ENCODE measurements around the gene DCPS.
A peak's percentile ranks its signal among the peaks of the same experiment; 100 is the strongest.

DCPS gene

DNA sequence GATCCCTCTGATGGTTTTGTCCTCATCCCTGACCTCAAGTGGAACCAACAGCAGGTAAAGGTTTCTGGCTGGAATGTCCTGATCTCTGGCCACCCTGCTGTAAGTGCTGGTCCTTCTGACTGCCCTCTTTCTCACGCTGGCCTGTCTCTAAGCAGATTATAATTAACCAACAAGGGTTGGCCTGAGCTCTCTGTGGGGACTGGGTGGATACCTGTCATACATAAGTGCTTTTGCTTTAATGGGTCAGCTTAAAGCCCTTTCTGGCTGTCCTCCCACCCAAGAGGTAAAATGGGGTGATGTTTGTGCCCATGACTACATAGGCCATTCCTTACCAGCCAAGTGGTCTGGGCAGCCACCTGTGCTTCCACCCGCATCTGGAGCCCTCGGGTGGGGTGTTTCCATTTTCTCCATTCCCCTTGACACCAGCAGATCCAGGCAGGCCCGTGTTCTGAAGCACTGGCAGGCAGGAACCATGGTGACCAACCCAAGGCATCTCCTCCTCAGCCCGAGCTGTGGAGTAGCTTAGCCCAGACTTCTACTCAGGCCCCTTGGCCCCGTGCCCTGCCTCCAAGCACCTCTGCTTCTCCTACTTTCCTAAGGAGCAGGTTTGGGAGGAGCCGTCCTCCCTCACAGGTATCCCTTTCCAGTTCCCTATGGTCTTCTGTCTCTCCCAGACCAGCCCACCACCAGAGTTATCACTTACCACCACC, 34.6 kb downstream of the DCPS start:
- TF ChIP-seq, protein P1, sequence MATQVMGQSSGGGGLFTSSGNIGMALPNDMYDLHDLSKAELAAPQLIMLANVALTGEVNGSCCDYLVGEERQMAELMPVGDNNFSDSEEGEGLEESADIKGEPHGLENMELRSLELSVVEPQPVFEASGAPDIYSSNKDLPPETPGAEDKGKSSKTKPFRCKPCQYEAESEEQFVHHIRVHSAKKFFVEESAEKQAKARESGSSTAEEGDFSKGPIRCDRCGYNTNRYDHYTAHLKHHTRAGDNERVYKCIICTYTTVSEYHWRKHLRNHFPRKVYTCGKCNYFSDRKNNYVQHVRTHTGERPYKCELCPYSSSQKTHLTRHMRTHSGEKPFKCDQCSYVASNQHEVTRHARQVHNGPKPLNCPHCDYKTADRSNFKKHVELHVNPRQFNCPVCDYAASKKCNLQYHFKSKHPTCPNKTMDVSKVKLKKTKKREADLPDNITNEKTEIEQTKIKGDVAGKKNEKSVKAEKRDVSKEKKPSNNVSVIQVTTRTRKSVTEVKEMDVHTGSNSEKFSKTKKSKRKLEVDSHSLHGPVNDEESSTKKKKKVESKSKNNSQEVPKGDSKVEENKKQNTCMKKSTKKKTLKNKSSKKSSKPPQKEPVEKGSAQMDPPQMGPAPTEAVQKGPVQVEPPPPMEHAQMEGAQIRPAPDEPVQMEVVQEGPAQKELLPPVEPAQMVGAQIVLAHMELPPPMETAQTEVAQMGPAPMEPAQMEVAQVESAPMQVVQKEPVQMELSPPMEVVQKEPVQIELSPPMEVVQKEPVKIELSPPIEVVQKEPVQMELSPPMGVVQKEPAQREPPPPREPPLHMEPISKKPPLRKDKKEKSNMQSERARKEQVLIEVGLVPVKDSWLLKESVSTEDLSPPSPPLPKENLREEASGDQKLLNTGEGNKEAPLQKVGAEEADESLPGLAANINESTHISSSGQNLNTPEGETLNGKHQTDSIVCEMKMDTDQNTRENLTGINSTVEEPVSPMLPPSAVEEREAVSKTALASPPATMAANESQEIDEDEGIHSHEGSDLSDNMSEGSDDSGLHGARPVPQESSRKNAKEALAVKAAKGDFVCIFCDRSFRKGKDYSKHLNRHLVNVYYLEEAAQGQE (IDR thresholded peaks at IDR 0.05; ENCODE audit: insufficient read depth in 1 of 2, low read depth in 2 of 2, low read length in 2 of 2): no peak
- TF ChIP-seq TAF1 (IDR thresholded peaks at IDR 0.05; ENCODE audit: borderline replicate concordance, insufficient read depth, low read length) (no peak), FOXP2 (optimal IDR thresholded peaks at IDR 0.05; ENCODE audit: borderline replicate concordance, extremely low read depth, extremely low read length, insufficient read depth) (no peak), POLR2AphosphoS5 (IDR thresholded peaks at IDR 0.05; ENCODE audit: low read depth, low read length) (no peak), SIN3A (IDR thresholded peaks at IDR 0.05; ENCODE audit: borderline replicate concordance, insufficient read depth, low read length) (no peak)

DNA sequence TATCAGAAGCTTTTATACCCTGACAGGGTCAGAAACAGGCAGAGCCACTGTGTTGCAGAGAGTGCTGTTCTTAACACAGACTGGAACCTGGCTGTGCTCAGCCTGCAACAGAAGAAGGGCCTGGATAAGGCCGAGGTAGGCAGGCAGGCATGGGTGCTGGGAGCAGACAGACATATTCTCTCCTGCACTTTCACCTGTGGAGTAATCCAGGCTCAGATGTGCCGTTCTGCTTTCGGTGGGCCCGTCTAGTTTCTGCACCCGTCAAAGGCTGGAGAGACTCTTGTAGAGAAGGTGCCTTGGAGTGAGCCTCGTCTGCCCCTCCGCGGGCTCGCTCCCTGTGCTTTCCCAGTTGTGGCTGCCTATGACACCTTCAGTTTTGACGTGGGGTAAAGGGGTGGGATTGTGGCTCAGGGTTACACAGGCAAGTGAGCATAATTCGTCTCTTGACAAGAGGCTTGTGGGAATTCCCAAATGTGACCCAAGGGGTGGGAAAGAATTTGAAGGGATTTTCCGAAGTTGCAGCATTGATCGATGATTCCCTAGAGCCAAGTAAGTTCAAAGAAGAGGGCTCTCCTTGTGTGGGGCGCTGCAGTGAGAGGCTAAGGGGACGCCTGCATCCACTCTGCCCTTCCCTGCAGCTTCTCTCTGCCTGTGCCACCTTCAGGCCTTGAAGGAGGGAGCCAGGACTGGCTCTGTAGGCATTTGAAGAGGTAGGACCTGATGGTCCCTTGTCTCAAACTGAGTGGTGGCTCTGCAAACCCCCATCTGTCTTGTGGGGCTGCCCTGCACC, 35.4 kb downstream of the DCPS start:
- TF ChIP-seq SIN3A (IDR thresholded peaks at IDR 0.05; ENCODE audit: borderline replicate concordance, insufficient read depth, low read length): no peak
- no peak for TF ChIP-seq TAF1 (IDR thresholded peaks at IDR 0.05; ENCODE audit: borderline replicate concordance, insufficient read depth, low read length)
- no peak for TF ChIP-seq FOXP2 (optimal IDR thresholded peaks at IDR 0.05; ENCODE audit: borderline replicate concordance, extremely low read depth, extremely low read length, insufficient read depth)
- TF ChIP-seq, protein P1 (IDR thresholded peaks at IDR 0.05; ENCODE audit: insufficient read depth in 1 of 2, low read depth in 2 of 2, low read length in 2 of 2): no peak
- no peak for TF ChIP-seq POLR2AphosphoS5 (IDR thresholded peaks at IDR 0.05; ENCODE audit: low read depth, low read length)

DNA sequence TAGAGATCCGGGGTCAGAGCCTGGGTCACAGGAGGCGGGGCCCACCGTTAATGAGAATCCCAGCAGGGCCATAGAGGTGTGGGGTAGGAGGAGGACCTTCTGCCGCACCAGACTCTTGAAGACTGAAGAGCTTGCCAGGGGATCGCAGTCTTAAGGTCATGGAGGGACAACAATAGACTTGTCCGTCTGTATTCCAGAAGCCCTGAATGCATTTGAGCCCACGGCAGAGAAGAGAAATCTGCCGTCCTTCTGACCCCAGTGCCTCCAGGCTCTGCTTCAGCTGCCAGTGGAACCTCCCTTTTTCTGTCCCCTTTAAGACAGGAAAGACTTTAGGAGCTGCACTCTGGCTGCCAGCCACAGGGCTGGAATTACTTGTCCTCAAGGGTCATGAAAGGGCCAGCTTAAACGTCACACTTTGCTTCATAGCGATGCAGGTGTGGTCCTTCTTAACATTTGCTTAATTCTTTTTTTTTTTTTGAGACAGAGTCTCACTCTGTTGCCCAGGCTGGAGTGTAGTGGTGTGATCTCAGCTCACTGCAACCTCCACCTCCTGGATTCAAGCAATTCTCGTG, 36.1 kb downstream of the DCPS start:
- TF ChIP-seq POLR2AphosphoS5 (IDR thresholded peaks at IDR 0.05; ENCODE audit: low read depth, low read length) (no peak), TAF1 (IDR thresholded peaks at IDR 0.05; ENCODE audit: borderline replicate concordance, insufficient read depth, low read length) (no peak), FOXP2 (optimal IDR thresholded peaks at IDR 0.05; ENCODE audit: borderline replicate concordance, extremely low read depth, extremely low read length, insufficient read depth) (no peak), SIN3A (IDR thresholded peaks at IDR 0.05; ENCODE audit: borderline replicate concordance, insufficient read depth, low read length) (no peak)
- TF ChIP-seq, protein P1 (IDR thresholded peaks at IDR 0.05; ENCODE audit: insufficient read depth in 1 of 2, low read depth in 2 of 2, low read length in 2 of 2): no peak

DNA sequence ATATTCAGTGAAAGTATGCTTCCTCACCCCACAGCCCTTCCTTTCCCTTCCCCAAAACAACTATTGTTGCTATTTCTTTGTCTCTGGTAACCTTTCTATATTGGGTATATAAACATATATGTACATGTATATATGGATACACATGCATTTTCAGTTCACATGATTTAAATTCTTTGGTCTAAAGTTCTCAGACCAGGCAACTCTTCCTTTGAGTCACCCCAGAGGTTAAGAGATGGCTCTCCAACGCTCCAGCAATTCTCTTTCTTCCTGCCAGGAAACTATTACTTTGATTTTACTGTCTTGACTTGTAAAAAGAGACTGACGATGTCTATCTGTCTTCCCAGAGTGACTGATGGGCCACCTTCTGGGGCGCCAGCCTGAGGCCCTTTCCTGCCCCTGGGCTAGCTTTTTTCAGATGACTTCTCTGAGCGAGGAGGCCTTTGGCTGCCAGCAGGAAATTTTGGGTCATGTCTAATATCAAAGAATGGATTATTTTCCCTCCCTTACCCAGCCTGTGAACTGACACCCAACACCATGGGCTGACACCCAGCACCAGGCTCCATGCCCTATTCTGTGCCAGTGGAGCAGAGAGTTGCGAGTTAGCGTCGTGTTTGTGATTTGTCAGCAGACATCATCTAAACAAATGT, 37.2 kb downstream of the DCPS start:
- TF ChIP-seq FOXP2 (optimal IDR thresholded peaks at IDR 0.05; ENCODE audit: borderline replicate concordance, extremely low read depth, extremely low read length, insufficient read depth): no peak
- no peak for TF ChIP-seq SIN3A (IDR thresholded peaks at IDR 0.05; ENCODE audit: borderline replicate concordance, insufficient read depth, low read length)
- TF ChIP-seq POLR2AphosphoS5 (IDR thresholded peaks at IDR 0.05; ENCODE audit: low read depth, low read length): no peak

DNA sequence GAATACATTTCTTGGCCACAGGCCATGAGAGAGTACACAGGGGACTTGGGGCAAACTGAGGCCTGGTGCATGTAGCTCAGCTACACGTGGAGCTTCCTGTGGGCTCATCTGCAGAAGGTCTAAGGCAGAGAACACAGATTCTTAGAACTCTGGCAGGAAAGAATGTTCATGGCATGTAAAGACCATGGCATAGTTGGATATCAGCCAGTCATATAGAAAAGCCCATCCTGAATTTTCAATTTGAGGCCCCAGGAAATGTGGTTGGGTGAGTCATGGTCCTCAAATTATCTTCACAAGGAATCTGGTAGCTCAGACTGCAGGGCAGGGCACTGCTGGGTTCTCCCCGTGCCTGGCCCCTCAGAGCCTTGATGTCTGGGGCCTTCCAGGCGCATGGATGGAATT, 37.9 kb downstream of the DCPS start:
- TF ChIP-seq FOXP2 (optimal IDR thresholded peaks at IDR 0.05; ENCODE audit: borderline replicate concordance, extremely low read depth, extremely low read length, insufficient read depth): no peak
- TF ChIP-seq, protein P1 (IDR thresholded peaks at IDR 0.05; ENCODE audit: insufficient read depth in 1 of 2, low read depth in 2 of 2, low read length in 2 of 2): peak in 1 of 2 experiments; percentile 55; a peak in 1 of 4 replicates
- TF ChIP-seq POLR2AphosphoS5 (IDR thresholded peaks at IDR 0.05; ENCODE audit: low read depth, low read length): no peak
- no peak for TF ChIP-seq SIN3A (IDR thresholded peaks at IDR 0.05; ENCODE audit: borderline replicate concordance, insufficient read depth, low read length)
- no peak for TF ChIP-seq TAF1 (IDR thresholded peaks at IDR 0.05; ENCODE audit: borderline replicate concordance, insufficient read depth, low read length)

Measured in PFSK-1 (cell line).